NCI-H460 (cell line): Measurements from ENCODE around the gene EIPR1. TPM values are rescaled to one million over a fixed set of nuclear protein-coding genes. Genes with fewer than 3 reads are reported as not detected.
"Not testable (repeated sequence)": the region's sequence is repeated elsewhere in the genome, so short reads cannot be mapped to it uniquely, and the experiment has no call there.

Experiments
- DNase-seq: peaks from one replicate; pipeline ENCODE4 v3.0.0-alpha.2; 2016; ENCODE audit warnings: low read depth; ENCODE audit errors: extremely low read depth
- total RNA-seq: library from RNA; depleted of rRNA; stranded (reverse); fragments of >200 nt; shearing (Covaris generic); gene quantifications from 2 replicates; pipeline ENCODE4 v1.2.3, GENCODE V29; 2014

The EIPR1 gene
- total RNA-seq, 1 experiment from 2014 or later: 56.5 TPM

DNA sequence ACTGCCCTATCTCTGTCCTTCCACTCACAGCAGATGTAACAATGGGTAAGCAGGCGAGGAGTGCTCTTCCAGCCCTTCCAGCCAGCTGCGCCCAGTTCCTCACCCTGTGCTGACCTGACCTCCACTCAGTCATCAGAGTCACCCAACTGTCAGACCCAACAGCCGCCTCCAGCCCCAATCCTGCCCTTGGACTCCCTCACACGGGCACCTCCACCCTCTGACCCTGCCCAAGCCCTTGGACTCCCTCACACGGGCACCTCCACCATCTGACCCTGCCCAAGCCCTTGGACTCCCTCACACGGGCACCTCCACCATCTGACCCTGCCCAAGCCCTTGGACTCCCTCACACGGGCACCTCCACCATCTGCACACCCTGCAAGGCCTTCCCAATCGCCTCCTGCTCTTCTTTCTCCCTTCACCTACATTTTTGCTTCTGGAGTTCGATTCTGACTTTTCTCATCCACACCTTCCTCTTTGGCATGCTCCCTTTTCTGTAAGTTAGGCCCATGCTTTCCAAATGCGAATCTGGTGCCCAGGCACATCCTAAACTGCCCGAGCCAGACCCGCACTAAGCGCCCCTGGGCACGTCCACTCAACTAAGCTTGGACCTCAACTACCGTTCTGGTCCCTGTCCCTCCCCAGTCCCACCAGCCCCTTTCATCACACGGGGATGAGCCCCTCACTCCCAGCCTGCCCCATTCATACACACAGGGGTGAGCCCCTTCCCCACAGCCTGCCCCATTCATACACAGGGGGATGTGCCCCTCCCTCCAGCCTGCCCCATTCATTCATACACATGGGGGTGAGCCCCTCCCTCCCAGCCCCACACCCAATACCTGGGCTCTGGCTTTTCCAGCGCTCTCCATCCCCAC lies 15.9 kb downstream of the EIPR1 start:
- no peak for DNase-seq

DNA sequence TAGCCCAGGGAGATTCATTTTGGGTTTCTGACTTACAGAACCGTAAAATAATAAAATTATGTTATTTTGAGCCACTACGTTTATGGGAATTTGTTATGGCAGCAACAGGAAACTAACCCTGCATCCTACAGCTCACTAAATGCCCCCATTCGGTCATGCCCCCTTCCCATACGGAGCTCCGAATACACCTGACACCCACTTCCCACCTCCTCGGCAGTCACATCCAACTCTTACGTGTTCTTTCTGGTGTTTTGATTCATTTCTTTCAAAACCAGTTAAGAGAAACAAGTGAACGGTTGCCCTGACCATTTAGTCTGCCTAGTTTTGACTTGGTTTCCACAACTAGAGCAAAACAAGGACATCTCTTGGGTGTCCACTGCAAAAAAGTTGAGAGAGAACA lies 19.7 kb downstream of the EIPR1 start:
- no peak for DNase-seq

DNA sequence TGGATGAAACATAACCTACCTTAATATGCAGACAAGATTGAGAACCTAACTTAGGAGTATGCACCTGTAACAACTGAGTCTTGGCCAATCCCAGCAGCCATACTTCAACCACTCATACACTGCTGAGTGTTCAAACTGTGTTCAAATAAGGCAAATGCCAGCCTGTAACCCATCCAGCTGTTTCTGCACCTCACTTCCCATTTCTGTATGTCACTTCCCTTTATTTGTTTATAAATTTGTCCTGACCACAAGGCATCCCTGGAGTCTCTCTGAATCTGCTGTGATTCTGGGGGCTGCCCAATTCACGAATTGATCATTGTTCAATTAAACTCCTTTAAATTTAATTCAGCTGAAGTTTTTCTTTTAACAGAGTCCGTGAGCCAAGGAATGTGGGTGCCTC lies 20.2 kb downstream of the EIPR1 start:
- not testable (repeated sequence) for DNase-seq

DNA sequence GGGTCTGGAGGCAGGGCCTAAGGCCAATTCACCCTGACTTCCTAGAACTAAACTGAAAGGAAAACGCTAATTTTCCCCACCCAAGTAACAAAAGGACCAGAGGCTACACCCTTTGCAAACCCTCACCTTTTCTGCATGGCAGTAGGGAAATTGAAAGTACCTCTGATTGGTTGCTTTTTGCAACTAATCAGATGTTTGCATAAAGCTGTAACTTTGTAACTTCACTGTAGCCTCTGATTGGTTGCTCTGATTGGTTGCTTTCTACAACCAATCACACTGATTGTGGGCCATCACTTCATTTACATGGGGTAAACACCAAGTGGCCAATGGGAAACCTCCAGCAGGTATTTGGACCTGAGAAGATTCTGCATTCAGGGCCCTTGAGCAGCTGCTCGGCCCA lies 20.8 kb downstream of the EIPR1 start:
- DNase-seq: no peak

GRCh38 chr2:3355951-3356569 lies 21.6 kb downstream of the EIPR1 start:
- DNase-seq: no peak

- DNase-seq: no peak
These were observed 22.6 kb downstream of the EIPR1 start for GRCh38 chr2:3354986-3355385.

- no peak for DNase-seq
These were observed 28.4 kb downstream of the EIPR1 start for GRCh38 chr2:3349211-3349693.

DNA sequence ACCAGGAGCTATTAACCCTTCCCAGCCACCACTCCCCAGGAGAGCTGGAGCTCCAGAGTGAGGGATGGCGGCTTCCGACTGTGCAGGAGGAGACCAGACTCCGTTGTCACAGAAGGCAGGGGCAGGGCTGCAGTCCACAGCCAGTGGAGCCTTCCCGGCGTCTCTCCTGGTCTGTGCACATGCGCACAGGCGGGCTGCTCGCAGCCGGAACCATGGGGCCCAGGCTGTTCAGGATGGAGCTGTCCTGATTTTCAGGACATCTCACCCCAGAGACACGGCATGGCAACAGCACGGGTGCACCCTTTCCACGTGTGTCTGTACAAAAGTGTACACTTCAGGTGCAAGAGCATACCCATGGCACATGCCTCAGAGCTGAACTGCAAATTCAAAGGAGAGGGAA lies 28.9 kb downstream of the EIPR1 start:
- DNase-seq: no peak

GRCh38 chr2:3345621-3346020 lies 32.0 kb downstream of the EIPR1 start:
- DNase-seq: no peak

DNA sequence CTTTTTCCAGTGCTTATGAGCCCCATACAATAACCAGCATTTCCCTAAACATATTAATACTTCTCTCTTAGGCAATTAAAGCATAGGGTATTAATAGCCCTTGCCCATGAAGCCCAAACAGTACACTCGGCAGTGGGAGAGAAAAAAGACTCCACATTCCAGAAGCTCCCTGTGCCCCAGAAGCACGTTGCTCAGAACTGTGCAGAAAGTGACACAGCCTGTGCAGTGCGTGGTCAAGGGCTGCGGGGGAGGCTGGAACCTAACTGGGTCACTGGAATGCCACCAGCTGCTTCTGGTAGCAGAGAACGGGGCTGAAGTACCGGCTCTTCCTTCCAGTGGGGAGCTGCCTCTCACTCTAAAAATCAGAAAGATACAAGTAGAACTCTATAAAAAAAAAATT lies 32.7 kb downstream of the EIPR1 start:
- DNase-seq: no peak

DNA sequence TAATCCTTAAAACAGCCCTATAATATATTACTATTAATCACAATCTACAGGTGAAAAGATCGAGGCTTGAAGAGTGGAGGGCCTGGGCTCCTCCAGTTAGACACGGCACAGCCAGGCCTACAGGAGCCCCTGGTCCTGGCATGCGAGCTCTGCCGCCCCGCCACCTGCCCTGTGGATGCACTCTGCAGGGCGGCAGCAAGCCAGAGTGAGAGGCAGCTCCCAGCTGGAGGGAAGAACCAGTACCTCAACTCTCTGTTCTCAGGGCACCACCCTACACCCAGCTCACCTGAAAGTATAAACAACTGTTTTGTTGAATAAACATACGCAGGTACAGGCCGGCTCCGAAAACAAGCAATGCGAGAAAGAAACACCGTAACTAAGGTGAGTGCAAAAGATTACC lies 34.6 kb downstream of the EIPR1 start:
- no peak for DNase-seq

- DNase-seq: no peak
These were observed 35.3 kb downstream of the EIPR1 start for GRCh38 chr2:3342324-3342723.

DNA sequence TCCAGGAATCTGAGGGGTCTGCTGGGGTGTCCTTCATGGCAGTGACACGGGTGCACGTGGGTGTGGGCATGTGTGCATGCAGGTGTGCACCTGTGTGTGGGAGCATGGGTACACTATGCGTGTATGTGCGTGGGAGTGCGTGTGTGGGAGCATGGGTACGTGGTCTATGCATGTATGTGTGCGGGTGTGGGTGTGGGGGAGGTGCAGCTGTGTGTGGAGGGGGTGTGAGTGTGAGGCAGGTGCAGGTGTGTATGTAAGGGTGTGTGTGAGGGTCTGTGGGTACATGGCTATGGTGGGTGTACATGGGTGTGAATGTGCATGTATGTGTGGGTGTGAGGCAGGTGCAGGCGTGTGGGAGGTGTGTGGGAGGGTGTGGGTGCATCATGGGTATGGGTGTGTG lies 36.3 kb downstream of the EIPR1 start:
- no peak for DNase-seq

DNA sequence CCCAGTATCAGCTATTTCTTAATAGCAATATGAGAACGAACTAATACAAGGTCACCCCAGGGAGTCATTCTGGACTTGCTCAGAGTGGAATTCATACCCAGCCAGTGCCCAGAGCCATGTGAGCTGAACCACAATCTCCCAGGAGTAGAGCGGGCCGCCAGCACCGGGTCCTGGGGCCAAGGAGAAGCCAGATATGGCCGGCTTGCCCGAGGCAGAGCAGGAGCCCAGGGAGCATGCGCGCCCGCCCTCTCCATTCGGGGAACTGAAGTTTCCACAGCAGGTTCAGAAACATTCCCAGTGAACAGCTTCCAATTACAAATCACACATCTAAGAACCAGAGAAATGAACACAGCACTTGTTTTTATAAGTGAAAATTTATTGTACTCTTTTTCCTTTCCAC lies 37.5 kb downstream of the EIPR1 start:
- no peak for DNase-seq

- no peak for DNase-seq
These were observed 39.3 kb downstream of the EIPR1 start for GRCh38 chr2:3338340-3338739.

- no peak for DNase-seq
These were observed 40.8 kb downstream of the EIPR1 start for GRCh38 chr2:3336844-3337243.

GRCh38 chr2:3334392-3335345 lies 42.9 kb downstream of the EIPR1 start:
- no peak for DNase-seq

GRCh38 chr2:3332133-3332532 lies 45.5 kb downstream of the EIPR1 start:
- no peak for DNase-seq

DNA sequence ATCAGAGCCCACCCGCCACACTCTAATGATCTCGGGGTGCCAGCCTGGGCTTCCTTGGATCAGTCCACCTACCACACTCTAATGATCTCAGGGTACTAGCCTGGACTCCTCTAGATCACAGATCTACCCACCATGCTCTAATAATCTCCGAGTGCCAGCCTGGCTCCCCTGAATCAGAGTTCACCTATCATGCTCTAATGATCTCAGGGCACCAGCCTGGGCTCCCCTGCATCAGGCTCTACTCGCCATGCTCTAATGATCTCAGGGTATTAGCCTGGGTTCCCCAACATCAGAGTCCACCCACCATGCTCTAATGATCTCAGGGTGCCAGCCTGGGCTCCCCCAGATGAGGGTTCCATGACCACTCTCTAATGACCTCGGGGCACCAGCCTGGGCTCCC lies 48.1 kb downstream of the EIPR1 start:
- DNase-seq: no peak

DNA sequence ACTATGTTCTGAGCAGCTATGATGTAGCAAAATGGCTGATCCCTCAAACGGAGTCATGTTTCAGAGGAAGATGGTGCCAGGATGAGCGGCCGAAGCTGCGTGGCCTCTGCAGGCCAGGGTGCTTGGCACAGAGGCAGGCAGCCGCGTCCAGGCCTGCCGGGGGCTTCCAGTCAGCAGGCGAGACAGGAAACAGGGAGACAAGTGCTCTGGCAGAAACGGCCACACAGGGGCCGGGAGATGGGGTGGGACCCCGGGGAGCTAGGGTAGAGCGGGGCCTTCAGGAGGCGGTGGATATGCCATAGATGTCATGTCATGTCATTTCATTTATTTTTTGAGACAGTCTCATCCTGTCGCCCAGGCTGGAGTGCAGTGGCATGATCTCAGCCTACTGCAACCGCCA lies 50.7 kb downstream of the EIPR1 start:
- DNase-seq: no peak

- no peak for DNase-seq
These were observed 51.5 kb downstream of the EIPR1 start for GRCh38 chr2:3326182-3326537.
